Endothelial cell of umbilical vein (primary cell): ENCODE measurements around the gene MDP1. TPM values are rescaled to one million over a fixed set of nuclear protein-coding genes. Genes with fewer than 3 reads are reported as not detected.
A peak's percentile ranks its signal among the peaks of the same experiment; 100 is the strongest.

Experiments used
- BruUV-seq: library from RNA; stranded (reverse); fragments of 400-500 nt; replicated peaks from 2 replicates; lab custom pipeline; 2021; lab: Mats Ljungman, UMichigan
- CTCF ChIA-PET: fragments of 300-600, 350-600 bp; sonication (Branson Sonifier 250); formaldehyde crosslinking; loops from one replicate; lab custom pipeline; 2021; ENCODE audit warnings: antibody characterized with exemption, inconsistent platforms; lab: Charles Lee
- POLR2A ChIA-PET: fragments of 300-600, 350-600 bp; sonication (Branson Sonifier 250); formaldehyde crosslinking; loops from one replicate; lab custom pipeline; 2021; ENCODE audit warnings: antibody characterized with exemption, inconsistent platforms; lab: Charles Lee
- DNase-seq: peaks from one replicate; pipeline ENCODE4 v3.0.0-alpha.2; 2011; ENCODE audit warnings: low read depth, low spot score
- FAIRE-seq: peaks from 2 replicates; lab custom pipeline; 2011; peaks lifted over from hg19 to GRCh38; lab: Jason Lieb, UNC
- H2AFZ ChIP-seq: 2 replicates; pipeline ENCODE4 v1.6.0; 2012; ENCODE audit warnings: low read depth, low read length, control low read depth, inconsistent platforms
- H3K27ac ChIP-seq: 2 replicates; pipeline ENCODE4 v1.5.1; 2011; ENCODE audit warnings: low read depth, mild to moderate bottlenecking, control low read depth, low read length, moderate library complexity; ENCODE audit not compliant: insufficient read depth
- H3K27me3 ChIP-seq, 2 experiments: 2 replicates each; pipeline versions ENCODE4 v1.6.0 to v1.6.1; 2011; ENCODE audit warnings: low read length in 2 of 2, mixed read lengths in 1 of 2; ENCODE audit not compliant: control insufficient read depth in 2 of 2, insufficient read depth in 2 of 2
- H3K36me3 ChIP-seq, 2 experiments: 2 replicates in 1 of 2; 3 replicates in 1 of 2; pipeline ENCODE4 v1.5.1; 2011; ENCODE audit warnings: low read length in 2 of 2, mild to moderate bottlenecking in 1 of 2, moderate library complexity in 1 of 2; ENCODE audit not compliant: control insufficient read depth in 2 of 2, insufficient read depth in 2 of 2; ENCODE audit errors: extremely low read depth in 1 of 2
- H3K4me1 ChIP-seq: 3 replicates; pipeline ENCODE4 v1.5.1; 2011; ENCODE audit warnings: mild to moderate bottlenecking, low read length; ENCODE audit not compliant: control insufficient read depth, insufficient read depth; ENCODE audit errors: extremely low read depth
- H3K4me2 ChIP-seq: 2 replicates; pipeline ENCODE4 v1.6.1; 2011; ENCODE audit warnings: low read length, control low read depth, mixed read lengths; ENCODE audit not compliant: insufficient read depth
- H3K4me3 ChIP-seq, 3 experiments: fragments of 200-600 bp in 1 of 3; sonication (generic), shearing (Covaris generic) in 1 of 3; replicated peaks in 1 of 3; 2 replicates each; pipeline ENCODE4 v1.5.1; 2011 to 2016; ENCODE audit warnings: control low read depth in 3 of 3, low read length in 3 of 3, mild to moderate bottlenecking in 2 of 3, inconsistent platforms in 1 of 3, low read depth in 1 of 3, moderate library complexity in 1 of 3; ENCODE audit not compliant: insufficient read depth in 1 of 3
- H3K79me2 ChIP-seq: 2 replicates; pipeline ENCODE4 v1.6.0; 2012; ENCODE audit warnings: low read length, inconsistent platforms; ENCODE audit not compliant: control insufficient read depth, insufficient read depth
- H3K9ac ChIP-seq: replicated peaks from 2 replicates; pipeline ENCODE3; 2011; ENCODE audit warnings: low read length, control low read depth; ENCODE audit not compliant: insufficient read depth; ENCODE audit errors: extremely low read depth
- H3K9me1 ChIP-seq: replicated peaks from 3 replicates; pipeline ENCODE4 v1.6.0; 2011; ENCODE audit warnings: mild to moderate bottlenecking, low read length; ENCODE audit not compliant: control insufficient read depth, insufficient read depth; ENCODE audit errors: extremely low read depth
- H3K9me3 ChIP-seq: replicated peaks from 2 replicates; pipeline ENCODE4 v1.5.1; 2012; ENCODE audit warnings: low read length, inconsistent platforms; ENCODE audit not compliant: control insufficient read depth, insufficient read depth
- H4K20me1 ChIP-seq: replicated peaks from 2 replicates; pipeline ENCODE3; 2011; ENCODE audit warnings: mild to moderate bottlenecking, low read length; ENCODE audit not compliant: control insufficient read depth, insufficient read depth; ENCODE audit errors: extremely low read depth
- FOS ChIP-seq: IDR thresholded peaks from 2 replicates; pipeline ENCODE4 v1.6.1; 2011; ENCODE audit warnings: mild to moderate bottlenecking, low read length, moderate library complexity, borderline replicate concordance; ENCODE audit not compliant: insufficient read depth
- GATA2 ChIP-seq: IDR thresholded peaks from 2 replicates; pipeline ENCODE4 v1.7.0; 2011; ENCODE audit warnings: low read depth, mild to moderate bottlenecking, moderate library complexity, mixed read lengths, low read length; ENCODE audit not compliant: insufficient read length, insufficient read depth
- JUN ChIP-seq: IDR thresholded peaks from 2 replicates; pipeline ENCODE4 v1.6.1; 2011; ENCODE audit warnings: borderline replicate concordance, low read depth; ENCODE audit not compliant: insufficient read length, insufficient read depth
- MYC ChIP-seq: IDR thresholded peaks from one replicate; pipeline ENCODE4 v1.6.1; 2011; ENCODE audit warnings: mild to moderate bottlenecking, low read depth, low read length
- POLR2AphosphoS5 ChIP-seq: IDR thresholded peaks from 2 replicates; pipeline ENCODE4 v1.6.1; 2012; ENCODE audit warnings: low read depth, mild to moderate bottlenecking, control low read depth, low read length, moderate library complexity; ENCODE audit not compliant: insufficient read depth
- dilution Hi-C: fragments of 300-500 bp; cut with MboI; formaldehyde crosslinking; loops from one replicate; pipeline ENCODE4 v1.15.0; 2019; ENCODE audit warnings: low sequenced_read_pairs; ENCODE audit not compliant: extremely low pct_ligation_motif_present
- intact Hi-C: fragments of 100-400 bp; cut with micrococcal nuclease; formaldehyde crosslinking; loops from one replicate; pipeline ENCODE4 v1.10.0; 2022
- polyA plus RNA-seq, 4 experiments: library from polyadenylated mRNA; depleted of rRNA in 3 of 4; stranded (reverse) in 3 of 4; unstranded in 1 of 4; fragments of >200 nt; gene quantifications; 2 replicates each; pipeline versions ENCODE4 v1.2.1 to v1.2.3, GENCODE V29; 2011 to 2012; ENCODE audit warnings: missing spikeins in 1 of 4
- total RNA-seq: library from RNA; stranded (reverse); gene quantifications from 2 replicates; pipeline ENCODE4 v1.2.3, GENCODE V29; 2021
- TF ChIP-seq, protein P1 (sequence below): IDR thresholded peaks from 2 replicates; pipeline ENCODE4 v1.6.1; 2011; ENCODE audit not compliant: insufficient read depth, insufficient read length

MDP1 gene
- total and polyA plus RNA-seq, 2 donors (not counting 3 experiments of a cell fraction or from before 2014, with no cell fraction given), result 8.1 to 22.7 TPM

DNA sequence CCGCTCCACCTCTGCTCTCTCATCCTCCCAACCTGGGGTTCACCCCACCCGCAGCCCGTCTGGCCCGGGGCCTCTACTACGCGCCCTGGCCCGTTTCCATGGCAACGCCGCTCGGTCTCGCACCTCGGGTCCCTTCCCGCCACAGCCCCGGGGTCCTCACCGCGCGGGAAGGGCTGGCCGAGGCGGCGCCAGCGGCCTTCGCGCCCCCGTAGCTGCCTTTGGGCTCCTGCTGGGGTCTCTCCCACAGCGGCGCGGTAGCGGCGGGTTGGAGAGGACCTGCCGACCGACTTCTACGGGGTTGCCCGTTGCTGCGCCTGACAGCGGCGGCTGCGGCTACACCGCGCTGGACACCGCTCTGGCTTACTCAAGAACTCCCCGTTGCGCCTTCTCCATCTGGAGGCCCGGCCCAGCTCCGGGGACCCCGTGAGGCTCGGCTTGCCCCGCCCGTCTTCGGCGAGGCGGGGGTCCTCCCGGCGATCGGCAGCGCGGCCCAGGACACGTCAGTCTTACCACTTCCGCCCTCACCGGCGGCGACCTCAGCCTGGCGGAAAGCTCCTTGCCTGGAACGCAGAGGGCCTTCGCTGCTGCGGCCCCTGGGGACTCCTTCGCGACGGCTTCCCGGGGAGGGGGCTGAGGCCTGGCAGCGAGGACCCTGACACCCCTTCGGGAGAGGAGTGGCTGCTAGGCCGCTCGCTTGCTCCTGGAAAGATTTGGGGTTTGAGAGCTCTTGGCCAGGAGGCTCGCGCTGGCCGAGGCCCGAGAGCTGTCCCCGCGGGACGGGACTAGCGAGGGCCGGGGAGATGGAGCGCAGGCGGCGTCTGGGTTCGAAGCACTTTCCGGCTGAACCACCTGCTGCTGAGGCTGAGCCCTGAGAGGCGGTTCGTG, 20.4 kb downstream of the MDP1 start, which contains the start of gene TM9SF1:
TSS of gene TM9SF1 (minus strand) at position 256 of the 885 bp plus-strand sequence. CDS start 422 bp downstream, outside the sequence.
- peak within 1 kb of the TSS; percentile 36 to 82 (median 69) for H3K4me3 ChIP-seq
- H4K20me1 ChIP-seq, result no peaks in the 10 kb centered on the region
- CTCF ChIA-PET, result interaction anchor here (0.9 to 3.9 kb wide), 12 partner anchors 14 to 236 kb away, joined by 3 to 19 read pairs (median 6); partner anchors contain the start of genes CHMP4A, CIDEB, IRF9 and LTB4R
- POLR2A ChIA-PET, result interaction anchor here (0.7 to 1.8 kb wide), 6 partner anchors 9 to 49 kb away, joined by 3 to 14 read pairs (median 5); partner anchors contain the start of genes CHMP4A, PSME2, RNF31 and TINF2
- dilution Hi-C loops (no loop called here), intact Hi-C loops (loop anchor here (1.0 to 2.0 kb wide), 4 partner anchors 18 to 47 kb away; partner anchors contain the start of genes CHMP4A, GMPR2, NEDD8 and TINF2)
- H3K79me2 ChIP-seq, result peaks cover 35% of the 10 kb centered on the region
- H3K27me3 ChIP-seq, result no peaks in the 10 kb centered on the region
- H3K27ac ChIP-seq, result peak within 1 kb of the TSS; percentile 93
- no peaks in the 10 kb centered on the region for H3K9me3 ChIP-seq
- FAIRE-seq (peak; percentile 90), DNase-seq (peak; percentile 93)
- peak within 1 kb of the TSS; percentile 94 for H3K9ac ChIP-seq
- no TSS peak for BruUV-seq
- TF ChIP-seq MYC (peak; percentile 41), FOS (peak; percentile 32), POLR2AphosphoS5 (peak; percentile 58), GATA2 (no peak), JUN (no peak)
- TF ChIP-seq, protein P1, sequence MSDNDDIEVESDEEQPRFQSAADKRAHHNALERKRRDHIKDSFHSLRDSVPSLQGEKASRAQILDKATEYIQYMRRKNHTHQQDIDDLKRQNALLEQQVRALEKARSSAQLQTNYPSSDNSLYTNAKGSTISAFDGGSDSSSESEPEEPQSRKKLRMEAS, result peak; percentile 67
- H3K9me1 ChIP-seq, result no peaks in the 10 kb centered on the region
- H3K36me3 ChIP-seq, result peaks cover 5 to 14% of the 10 kb centered on the region in 2 experiments
- peaks cover 16% of the 10 kb centered on the region for H3K4me1 ChIP-seq
- H2AFZ ChIP-seq, result peak within 1 kb of the TSS; percentile 67
- H3K4me2 ChIP-seq, result peak within 1 kb of the TSS; percentile 90
